Measurements from ENCODE around the gene ZNF407.

Gene ZNF407

GRCh38 chr18:74689251-74689650, 91.6 kb downstream of the ZNF407 start:
- TF ChIP-seq CTCF (IDR thresholded peaks at IDR 0.05; ENCODE audit: insufficient read depth, low read depth, low read length, missing control alignments): no peak
- DNase-seq (ENCODE audit: low read depth): no peak

GRCh38 chr18:74692367-74693013, 94.8 kb downstream of the ZNF407 start:
- no peak overlapping the region for H3K4me3 ChIP-seq (ENCODE audit: low read depth, low read length)
- DNase-seq (ENCODE audit: low read depth): no peak
- no peak for TF ChIP-seq CTCF (IDR thresholded peaks at IDR 0.05; ENCODE audit: insufficient read depth, low read depth, low read length, missing control alignments)

More at GRCh38 chr18:74689251-74689650, 91.6 kb downstream of the ZNF407 start:
- H3K4me3 ChIP-seq (ENCODE audit: low read depth, low read length): no peak overlapping the region

DNA sequence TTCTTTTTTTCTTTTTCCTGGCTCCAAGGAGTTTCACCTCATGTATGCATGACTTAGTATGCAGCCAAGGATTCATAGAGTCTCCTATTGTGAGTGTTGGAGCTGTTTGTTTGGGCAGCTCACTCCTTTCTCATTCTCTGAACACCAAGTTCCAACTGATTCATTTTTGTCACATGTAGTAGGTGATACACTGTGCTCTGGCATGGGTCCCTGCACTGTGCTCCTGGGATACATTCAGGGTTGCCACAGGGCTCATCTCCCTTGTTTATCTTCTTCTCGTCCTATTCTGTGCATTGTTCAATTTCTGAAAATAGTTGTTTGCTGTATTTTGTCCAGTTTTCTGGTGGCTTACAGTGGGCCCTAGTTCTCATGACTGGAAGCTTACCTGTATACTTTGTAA, 96.8 kb downstream of the ZNF407 start:
- TF ChIP-seq CTCF (IDR thresholded peaks at IDR 0.05; ENCODE audit: insufficient read depth, low read depth, low read length, missing control alignments): no peak
- no peak overlapping the region for H3K4me3 ChIP-seq (ENCODE audit: low read depth, low read length)

GRCh38 chr18:74695170-74695569, 97.5 kb downstream of the ZNF407 start:
- no peak for DNase-seq (ENCODE audit: low read depth)
- no peak overlapping the region for H3K4me3 ChIP-seq (ENCODE audit: low read depth, low read length)
- TF ChIP-seq CTCF (IDR thresholded peaks at IDR 0.05; ENCODE audit: insufficient read depth, low read depth, low read length, missing control alignments): no peak

More for the DNA sequence above, 96.8 kb downstream of the ZNF407 start:
- DNase-seq (ENCODE audit: low read depth): no peak

DNA sequence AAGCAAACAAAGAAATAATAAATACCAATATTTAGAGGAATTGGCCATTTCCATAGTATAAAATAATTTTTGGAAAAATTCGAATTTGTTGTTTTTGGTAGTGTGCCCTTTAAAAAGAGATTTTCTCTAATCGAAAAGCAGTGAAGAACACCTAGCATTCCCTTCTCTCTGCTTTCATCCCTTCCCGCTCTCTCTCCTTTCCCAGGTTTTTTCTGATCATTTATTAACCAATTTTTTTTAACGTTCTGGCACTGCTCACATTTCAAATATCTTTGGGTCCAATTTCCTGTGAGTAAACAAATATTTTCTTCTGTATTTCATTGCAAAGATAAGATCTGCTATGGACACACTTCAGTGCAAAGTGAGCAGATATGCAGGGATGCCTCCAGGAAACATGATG, 101.2 kb downstream of the ZNF407 start:
- no peak for TF ChIP-seq CTCF (IDR thresholded peaks at IDR 0.05; ENCODE audit: insufficient read depth, low read depth, low read length, missing control alignments)
- no peak overlapping the region for H3K4me3 ChIP-seq (ENCODE audit: low read depth, low read length)
- no peak for DNase-seq (ENCODE audit: low read depth)

- DNase-seq (ENCODE audit: low read depth): no peak
- no peak for TF ChIP-seq CTCF (IDR thresholded peaks at IDR 0.05; ENCODE audit: insufficient read depth, low read depth, low read length, missing control alignments)
- H3K4me3 ChIP-seq (ENCODE audit: low read depth, low read length): no peak overlapping the region
Observed at GRCh38 chr18:74699455-74699854, 101.8 kb downstream of the ZNF407 start.

DNA sequence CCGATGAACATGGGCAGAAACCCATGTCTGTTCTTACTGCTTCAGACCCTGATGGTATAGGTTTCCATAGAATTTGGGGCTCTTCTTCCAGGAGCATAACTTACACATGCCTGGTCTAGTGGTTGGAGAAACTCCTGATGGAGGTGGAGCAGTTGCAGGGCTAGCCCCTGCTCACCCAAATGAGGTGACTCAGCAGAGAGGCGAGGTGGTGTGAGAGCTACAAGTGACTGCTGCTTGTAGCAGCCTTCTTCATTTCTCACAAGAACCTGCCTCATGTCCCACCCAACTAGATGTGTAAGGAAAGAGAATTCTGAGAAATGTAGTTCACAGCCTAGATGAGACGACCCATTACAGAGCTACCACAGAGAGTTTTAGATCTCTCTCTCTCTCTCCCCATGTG, 105.3 kb downstream of the ZNF407 start:
- no peak for TF ChIP-seq CTCF (IDR thresholded peaks at IDR 0.05; ENCODE audit: insufficient read depth, low read depth, low read length, missing control alignments)
- DNase-seq (ENCODE audit: low read depth): no peak
- no peak overlapping the region for H3K4me3 ChIP-seq (ENCODE audit: low read depth, low read length)
